ENCODE data around the gene TASP1. TPM values are rescaled to one million over a fixed set of nuclear protein-coding genes. Genes with fewer than 3 reads are reported as not detected.
A peak's percentile ranks its signal among the peaks of the same experiment; 100 is the strongest.

TASP1 gene
- total RNA-seq, 4 donors from 2014 or later: 6.6 to 21.5 (median 9.8) TPM

- no peaks in the 10 kb centered on the region for H3K27me3 ChIP-seq
- H3K4me3 ChIP-seq: no peak overlapping the region
- TF ChIP-seq POLR2A (IDR thresholded peaks at IDR 0.05) (no peak), CTCF (IDR thresholded peaks at IDR 0.05) (no peak)
- H3K36me3 ChIP-seq: no peaks in the 10 kb centered on the region
- no peaks in the 10 kb centered on the region for H3K4me1 ChIP-seq
- no peaks in the 10 kb centered on the region for H3K9me3 ChIP-seq
- H3K27ac ChIP-seq: no peak overlapping the region
- DNase-seq: no peak
Measured at GRCh38 chr20:13554706-13555105, 84.0 kb downstream of the TASP1 start.

DNA sequence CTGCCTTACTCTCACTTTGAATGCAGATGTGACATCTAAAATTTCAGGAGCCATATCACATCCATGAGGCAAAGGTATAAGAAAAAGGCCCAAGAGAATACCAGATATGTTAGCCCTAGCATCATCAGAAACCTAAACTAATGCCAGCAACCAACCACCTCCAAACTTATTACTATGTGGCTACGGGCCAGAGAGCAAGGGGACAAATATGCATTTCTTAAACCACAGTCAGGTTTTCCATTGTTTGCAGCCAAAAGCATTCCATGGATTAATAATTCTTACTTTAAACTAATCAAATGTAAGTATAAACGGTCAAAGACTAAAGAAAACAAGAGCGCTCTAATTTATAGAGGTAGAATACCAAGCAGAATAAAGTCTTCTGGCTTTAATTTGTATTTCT, 84.7 kb downstream of the TASP1 start:
- Histone ChIP-seq H3K4me3 (no peak overlapping the region), H3K9me3 (no peaks in the 10 kb centered on the region), H3K36me3 (no peaks in the 10 kb centered on the region), H3K27ac (no peak overlapping the region), H3K27me3 (no peaks in the 10 kb centered on the region), H3K4me1 (no peaks in the 10 kb centered on the region)
- no peak for DNase-seq
- TF ChIP-seq POLR2A (IDR thresholded peaks at IDR 0.05): no peak
- no peak for TF ChIP-seq CTCF (IDR thresholded peaks at IDR 0.05)

GRCh38 chr20:13552061-13552460, 86.7 kb downstream of the TASP1 start:
- Histone ChIP-seq H3K27me3 (no peaks in the 10 kb centered on the region), H3K9me3 (no peaks in the 10 kb centered on the region), H3K27ac (no peak overlapping the region), H3K4me3 (no peak overlapping the region), H3K36me3 (no peaks in the 10 kb centered on the region), H3K4me1 (no peaks in the 10 kb centered on the region)
- DNase-seq: no peak
- TF ChIP-seq CTCF (IDR thresholded peaks at IDR 0.05) (no peak), POLR2A (IDR thresholded peaks at IDR 0.05) (no peak)

DNA sequence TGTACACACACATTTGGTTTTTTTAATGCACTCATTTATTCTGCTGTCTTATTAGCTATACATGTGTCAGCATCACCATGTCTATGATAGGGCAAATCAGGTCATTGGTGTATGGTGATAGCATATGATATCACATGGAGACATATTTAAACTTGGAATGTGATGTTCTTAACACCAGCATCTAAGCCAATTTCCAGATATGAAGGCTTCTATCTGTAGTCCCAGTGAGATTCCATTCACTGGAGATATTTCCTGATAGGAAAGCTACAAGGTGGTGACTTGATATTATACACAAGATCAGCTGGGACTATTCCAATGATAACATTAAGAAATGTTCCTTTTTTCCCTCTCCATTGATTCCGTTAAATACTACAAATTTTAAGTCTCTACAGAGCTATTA, 89.3 kb downstream of the TASP1 start:
- Histone ChIP-seq H3K4me3 (no peak overlapping the region), H3K27ac (no peak overlapping the region)
- no peak for TF ChIP-seq POLR2A (IDR thresholded peaks at IDR 0.05)
- no peak for TF ChIP-seq CTCF (IDR thresholded peaks at IDR 0.05)

DNA sequence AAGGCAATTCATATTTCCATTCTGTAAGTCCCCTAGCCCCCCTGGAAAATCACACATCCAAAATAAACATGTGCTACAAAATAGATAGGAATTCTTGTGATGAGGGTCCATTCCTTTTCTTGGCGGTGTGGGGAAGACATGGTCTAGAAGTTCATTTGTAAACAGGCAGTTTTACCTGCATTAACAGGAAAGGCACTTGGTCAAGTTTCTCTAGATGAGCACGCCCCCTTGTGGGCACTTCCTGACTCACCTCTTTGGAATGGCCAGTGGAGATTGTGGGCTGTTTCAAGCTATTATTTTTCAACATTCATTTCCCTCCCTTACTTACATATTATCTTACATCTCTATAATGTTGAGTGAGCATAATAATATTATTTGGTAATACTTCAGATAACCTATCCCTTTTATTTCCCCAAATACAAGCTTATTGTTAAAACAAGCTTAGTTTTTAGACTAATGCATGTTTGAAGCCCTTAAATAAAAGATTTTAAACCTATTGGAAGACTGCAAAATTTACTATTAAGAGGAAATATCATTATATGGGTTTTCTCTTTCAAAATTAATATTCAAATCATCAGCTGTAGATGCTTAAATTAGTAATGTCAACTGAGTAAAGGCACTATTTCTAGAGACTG, 92.1 kb downstream of the TASP1 start:
- Histone ChIP-seq H3K27ac (no peak overlapping the region), H3K9me3 (no peaks in the 10 kb centered on the region), H3K36me3 (no peaks in the 10 kb centered on the region), H3K4me1 (peaks cover 0 to 6% (median 0%) of the 10 kb centered on the region in 4 donors), H3K4me3 (no peak overlapping the region), H3K27me3 (no peaks in the 10 kb centered on the region)
- peak; percentile 70 to 90 (median 80) for DNase-seq
- TF ChIP-seq POLR2A (IDR thresholded peaks at IDR 0.05): no peak
- TF ChIP-seq CTCF (IDR thresholded peaks at IDR 0.05): peak; percentile 22 to 79 (median 76)

More for the DNA sequence above, 89.3 kb downstream of the TASP1 start:
- no peaks in the 10 kb centered on the region for H3K36me3 ChIP-seq
- DNase-seq: no peak
- no peaks in the 10 kb centered on the region for H3K9me3 ChIP-seq
- H3K27me3 ChIP-seq: no peaks in the 10 kb centered on the region
- peaks cover 0 to 6% (median 0%) of the 10 kb centered on the region in 4 donors for H3K4me1 ChIP-seq

All from Peyer's patch (tissue), 4 donors.